HG03097 (cell line): ENCODE data around the gene GRK5.
"Not testable (repeated sequence)": the region's sequence is repeated elsewhere in the genome, so short reads cannot be mapped to it uniquely, and the experiment has no call there.

Source experiments
- ATAC-seq: cut with Tn5 transposase; IDR thresholded peaks from one replicate; pipeline ENCODE4 v1.9.1; 2021; ENCODE audit not compliant: unreplicated experiment, low FRiP score

The GRK5 gene

DNA sequence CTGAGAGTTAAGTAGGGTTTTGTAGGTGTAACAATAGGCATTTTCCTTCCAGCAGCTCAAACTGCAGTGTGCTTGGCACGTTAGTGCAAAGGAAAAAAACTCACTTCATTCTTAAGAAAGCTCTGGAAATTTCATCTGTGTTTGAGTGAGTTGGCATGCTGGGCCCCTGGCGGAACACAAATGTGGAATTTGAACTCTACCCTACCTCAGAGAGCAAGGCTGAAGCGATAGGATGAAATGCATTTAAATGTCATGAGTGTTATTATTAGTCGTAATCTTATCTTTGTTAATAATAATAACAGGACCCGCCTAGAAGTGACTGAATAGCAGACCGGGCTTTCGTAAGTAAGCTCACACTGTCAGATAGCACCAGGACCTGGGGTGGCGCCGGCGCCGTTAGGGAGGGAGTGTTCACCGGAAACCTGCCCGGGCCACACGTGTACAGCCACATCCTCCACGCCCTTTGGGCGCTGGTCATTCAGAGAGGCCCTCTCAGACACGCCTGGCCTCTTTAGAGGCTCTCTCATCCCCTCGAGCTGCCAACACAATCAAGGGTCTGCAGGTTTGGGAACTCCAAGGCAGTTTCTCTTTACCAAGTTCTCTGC is 63.5 kb downstream of the GRK5 start:
- ATAC-seq, result peak; percentile 47

DNA sequence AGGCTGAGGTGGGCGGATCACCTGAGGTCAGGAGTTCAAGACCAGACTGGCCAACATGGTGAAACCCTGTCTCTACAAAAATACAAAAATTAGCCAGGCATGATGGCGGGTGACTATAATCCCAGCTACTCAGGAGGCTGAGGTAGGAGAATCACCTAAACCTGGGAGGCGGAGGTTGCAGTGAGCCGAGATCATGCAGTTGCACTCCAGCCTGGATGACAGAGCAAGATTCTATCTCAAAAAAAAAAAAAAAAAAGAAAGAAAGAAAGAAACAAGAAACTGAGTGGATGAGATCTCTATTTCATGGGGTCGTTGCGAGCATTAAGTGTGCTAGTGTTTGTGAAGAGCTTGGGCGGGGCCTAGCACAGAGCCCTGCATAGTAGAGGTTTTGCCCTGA is 65.0 kb downstream of the GRK5 start:
- ATAC-seq, result not testable (repeated sequence)

DNA sequence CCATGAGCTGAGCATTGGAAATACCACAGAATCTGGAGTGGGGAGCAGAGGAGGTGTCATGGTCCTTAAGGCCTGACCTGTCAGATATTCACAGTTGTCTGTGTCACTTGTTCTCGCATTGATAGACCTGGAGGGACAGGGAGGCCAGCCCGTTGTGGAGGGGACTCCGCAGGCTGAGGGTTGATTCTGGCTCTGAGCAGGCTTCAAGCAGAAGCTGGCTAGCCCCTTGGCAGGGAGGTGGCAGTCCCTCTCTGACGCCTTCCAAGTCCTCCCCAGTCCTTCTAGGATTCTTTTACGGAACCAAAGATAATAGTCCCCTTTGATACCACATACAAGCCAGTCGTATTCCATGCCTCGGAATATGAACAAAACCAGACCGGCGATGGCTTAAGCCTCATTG is 65.4 kb downstream of the GRK5 start:
- ATAC-seq, result no peak

DNA sequence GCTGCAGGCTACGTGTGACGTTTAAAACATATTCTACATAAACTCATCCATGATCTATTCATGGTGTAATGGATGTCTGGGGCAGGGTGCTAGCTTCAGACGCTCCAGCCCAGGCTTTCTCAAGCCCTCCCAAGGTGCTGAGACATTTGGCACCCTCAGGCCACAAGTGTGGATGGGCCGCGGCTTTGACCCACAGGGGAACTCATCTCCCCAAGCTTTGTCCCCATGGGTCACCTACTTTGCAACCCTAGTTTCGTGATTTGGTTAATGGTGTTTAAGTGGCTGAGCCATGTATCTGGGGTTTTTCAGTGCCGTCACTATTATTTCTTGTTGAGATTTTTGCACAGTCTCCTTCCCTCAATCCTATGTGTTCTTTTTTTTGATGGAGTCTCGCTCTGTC is 66.0 kb downstream of the GRK5 start:
- ATAC-seq, result no peak

DNA sequence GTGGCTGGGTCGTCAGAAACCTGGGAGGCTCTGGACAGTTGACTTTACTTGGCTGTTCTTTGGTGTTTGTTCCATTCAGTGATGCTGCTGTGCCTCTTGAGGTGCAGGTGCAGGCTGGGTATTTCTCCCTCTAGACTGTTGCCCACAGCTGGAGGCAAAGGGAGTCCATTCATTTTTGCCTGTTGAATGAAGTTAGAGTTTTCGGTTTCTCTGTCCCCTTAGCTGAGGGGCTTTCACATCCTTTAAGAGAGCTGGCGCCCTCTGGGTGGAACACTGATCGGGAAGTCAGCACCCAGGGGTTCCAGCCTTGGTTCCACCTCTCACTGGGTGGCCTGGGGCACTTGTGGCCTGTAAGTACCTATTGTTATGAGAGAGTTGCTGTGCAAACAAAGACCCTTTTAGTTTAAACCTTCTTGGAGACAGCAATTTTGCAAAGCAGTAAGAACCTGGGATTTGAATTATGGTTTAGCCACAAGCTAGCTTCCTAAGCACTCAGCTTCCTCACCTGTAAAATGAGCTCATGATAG is 67.2 kb downstream of the GRK5 start:
- no peak for ATAC-seq

DNA sequence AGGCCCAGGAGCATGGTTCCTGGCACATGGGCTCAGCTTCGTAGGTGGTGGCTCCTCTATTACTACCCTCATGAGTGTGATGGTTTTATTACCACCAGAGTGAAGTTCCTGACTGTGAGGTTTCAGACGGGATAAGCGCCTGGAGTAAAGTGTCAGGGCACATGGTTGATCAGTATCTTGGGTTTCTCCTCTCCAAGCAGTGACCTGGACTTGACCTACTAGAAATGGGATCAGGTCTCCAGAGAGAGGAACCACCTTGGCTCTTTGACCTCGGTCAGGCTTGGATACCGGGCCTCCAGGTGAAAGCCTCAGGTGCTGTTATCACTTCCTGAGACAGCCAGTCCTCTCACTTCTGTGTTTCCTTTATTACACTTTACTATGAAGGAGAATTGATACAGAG is 67.7 kb downstream of the GRK5 start:
- ATAC-seq, result no peak

DNA sequence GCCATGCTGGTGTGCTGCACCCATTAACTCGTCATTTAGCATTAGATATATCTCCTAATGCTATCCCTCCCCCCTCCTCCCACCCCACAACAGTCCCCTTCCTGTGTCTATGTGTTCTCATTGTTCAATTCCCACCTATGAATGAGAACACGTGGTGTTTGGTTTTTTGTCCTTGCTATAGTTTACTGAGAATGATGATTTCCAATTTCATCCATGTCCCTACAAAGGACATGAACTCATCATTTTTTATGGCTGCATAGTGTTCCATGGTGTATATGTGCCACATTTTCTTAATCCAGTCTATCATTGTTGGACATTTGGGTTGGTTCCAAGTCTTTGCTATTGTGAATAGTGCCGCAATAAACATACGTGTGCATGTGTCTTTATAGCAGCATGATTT is 68.8 kb downstream of the GRK5 start:
- ATAC-seq, result not testable (repeated sequence)

DNA sequence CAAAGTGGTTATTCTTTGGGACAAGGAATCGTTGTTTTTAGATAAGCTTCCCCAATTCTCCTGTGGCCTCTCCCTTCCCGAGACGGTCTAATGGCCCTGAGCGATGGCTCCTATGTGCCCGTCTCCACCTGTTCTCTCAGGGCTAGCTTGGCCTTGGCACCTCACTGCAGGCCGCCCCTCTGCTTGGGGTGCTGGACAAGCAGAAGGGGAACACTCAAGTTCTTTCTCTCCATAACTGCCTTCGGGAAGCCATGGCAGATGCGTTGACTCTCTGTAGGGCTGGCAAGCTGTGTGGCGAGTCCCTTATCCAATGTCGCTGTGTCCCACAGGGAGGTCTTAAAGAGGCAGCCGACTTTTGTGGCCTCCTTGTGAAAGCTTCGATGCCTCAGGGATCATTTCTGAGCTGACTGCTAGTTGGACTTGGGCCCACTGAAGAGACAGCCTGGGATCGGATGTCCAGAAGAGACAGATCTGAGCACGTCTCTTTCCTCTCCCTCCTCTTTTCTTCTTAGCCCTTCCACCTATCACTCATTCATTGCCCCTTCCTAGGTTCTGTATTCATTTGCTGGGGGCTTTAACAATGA is 70.8 kb downstream of the GRK5 start:
- ATAC-seq, result no peak

DNA sequence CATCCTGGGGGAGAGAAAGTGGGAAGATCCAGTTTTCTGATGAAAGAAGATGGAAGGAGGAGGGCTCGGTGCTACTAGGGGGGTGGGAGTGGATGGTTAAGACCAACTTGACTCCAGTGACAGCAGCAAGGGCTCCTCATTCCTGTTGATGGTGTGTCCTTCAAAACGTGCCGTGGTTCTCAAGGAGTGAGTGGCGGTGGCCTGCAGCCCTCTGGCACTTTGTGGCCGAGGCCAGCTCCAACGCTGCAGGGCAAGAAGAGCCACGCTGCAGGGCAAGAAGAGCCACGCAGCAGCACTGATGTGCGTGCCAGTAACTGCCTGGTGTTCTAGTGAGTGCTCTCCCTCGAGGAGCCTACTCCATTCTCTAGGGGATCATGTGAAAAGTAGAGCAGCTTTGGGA is 72.1 kb downstream of the GRK5 start:
- ATAC-seq, result no peak

DNA sequence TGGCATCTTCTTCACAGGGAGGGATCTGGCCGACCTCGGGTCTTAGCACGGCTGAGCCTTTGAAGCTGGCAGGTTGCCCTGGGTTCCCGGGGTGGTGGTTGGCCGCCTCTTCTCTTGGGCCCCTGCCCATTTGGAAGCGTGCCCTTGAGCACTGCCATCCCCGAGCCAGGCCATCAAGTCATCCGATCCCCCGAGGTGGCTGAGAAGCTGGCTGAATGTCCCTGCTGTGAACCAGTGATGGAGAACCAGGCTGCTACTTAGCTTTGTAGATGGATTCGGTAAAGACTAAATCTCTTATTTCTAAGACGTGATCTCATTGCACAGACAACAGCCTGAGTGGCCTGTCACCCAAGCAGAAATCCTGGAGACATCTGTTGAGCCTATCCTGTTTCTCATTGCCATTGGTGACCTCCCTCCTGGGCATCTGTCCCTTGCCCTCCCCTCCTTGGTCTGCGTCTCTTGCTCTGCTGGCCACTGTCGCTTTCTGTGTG is 74.3 kb downstream of the GRK5 start:
- no peak for ATAC-seq

DNA sequence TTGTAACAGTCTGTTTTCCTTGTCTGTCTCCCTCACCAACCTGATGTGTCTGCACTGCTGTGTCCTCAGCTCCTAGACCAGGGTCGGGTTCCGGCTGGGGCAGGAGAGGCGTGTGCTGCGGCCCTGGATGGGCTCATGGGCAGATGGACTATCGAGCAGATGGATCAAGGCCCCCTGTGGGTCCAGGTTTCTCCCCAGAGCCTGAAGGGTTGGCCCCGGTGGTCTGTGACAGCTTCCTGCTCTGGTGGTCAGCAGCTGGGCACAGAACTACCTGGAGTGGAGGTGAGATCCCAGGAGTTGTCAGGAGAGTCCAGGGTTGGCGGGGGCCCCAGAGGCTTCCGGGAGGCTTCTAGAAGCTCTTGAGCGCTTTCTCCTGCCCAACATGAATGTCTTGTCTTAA is 75.1 kb downstream of the GRK5 start:
- no peak for ATAC-seq

DNA sequence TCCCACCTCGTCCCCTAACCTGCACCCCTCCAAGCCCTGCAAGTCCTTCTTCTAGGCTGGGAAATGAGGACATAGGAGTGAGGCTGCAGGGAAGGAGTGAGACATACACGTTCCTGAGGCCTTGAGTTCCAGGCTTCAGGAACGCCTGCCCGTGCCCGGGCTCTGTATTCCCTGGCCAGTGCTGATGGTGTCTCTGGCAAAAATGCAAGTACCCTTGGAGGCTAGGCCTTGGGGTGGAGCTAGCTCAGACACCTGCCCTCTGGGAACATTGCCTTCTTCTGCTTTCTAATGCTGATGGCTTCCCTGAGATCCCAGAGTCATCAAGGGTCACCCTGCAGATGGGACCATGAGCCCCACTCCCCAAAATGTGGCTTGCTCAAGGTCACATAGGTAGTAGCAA is 76.0 kb downstream of the GRK5 start:
- ATAC-seq, result no peak

DNA sequence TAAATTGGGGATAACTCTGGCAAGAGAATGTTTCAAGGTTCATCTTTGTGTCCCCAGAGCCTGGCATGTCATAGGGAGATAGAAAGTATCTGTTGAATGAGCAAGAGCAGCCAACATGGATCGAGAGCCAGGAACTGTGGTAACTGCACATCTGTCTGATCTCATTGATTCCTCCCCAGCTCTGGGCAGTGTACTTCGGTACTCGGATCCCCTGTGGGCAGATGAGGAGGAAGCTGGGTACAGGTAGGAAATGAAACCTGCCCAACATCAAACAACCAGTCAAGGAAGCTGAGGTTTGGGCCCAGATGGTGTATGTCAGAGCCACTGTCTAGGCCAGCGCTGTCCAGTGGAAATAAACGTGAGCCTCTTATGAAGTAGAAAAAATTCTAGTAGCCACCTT is 76.4 kb downstream of the GRK5 start:
- ATAC-seq, result peak; percentile 60

DNA sequence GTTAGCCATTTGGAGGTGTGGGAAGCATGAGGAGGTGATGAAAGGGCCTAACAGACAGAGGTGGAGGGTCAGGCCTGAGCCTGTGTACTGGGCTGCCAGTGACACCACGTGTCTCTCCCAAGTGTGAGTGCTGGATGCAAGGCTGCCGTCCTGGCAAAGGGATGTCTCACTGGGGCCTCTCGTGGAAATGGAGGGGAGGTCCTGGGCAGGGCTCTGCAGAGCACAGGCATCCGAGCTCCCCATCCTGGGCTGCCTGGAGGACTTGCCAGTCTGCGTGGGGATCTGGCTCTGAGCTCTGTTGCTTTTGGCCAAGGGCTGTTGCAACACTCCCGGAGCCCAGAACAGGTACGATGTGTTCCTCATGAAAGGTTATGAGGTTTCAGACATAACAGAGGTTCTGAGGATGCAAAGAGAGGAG is 77.3 kb downstream of the GRK5 start:
- ATAC-seq, result no peak

DNA sequence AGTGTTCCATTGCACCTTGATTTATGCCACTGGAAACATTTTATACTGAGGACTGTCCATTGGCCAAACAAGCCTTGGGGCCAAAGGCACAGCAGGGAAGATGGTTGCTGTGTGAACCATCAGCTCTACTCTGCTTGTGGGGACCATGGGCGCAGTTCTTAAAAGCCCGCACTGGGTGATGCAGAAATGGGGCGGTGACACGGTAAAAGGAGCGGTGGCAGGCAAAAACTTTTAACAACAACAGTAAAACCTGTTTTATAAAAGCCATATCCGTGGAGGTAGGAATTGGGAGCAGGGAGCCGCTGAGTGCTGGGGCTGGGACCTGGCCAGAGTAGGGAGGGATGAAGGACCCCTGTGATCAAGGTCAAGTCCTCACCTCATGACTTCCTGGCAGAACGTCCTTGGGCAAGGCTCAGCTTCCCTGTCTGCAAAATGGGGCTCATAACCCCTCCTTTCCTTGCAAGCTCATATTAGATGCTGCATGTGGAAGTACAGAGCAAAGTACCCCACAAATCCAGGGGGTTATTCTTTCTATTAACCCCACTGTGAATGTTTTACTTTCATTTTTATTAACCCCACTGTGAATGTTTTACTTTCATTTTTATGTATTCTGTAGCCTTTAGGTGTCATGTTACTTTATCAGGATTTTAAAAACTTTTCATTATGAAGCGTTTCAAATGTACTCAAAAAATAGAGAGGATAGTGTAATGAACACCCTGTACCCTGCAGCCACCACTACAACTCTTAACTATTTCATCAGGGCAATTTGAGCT is 78.3 kb downstream of the GRK5 start:
- no peak for ATAC-seq

DNA sequence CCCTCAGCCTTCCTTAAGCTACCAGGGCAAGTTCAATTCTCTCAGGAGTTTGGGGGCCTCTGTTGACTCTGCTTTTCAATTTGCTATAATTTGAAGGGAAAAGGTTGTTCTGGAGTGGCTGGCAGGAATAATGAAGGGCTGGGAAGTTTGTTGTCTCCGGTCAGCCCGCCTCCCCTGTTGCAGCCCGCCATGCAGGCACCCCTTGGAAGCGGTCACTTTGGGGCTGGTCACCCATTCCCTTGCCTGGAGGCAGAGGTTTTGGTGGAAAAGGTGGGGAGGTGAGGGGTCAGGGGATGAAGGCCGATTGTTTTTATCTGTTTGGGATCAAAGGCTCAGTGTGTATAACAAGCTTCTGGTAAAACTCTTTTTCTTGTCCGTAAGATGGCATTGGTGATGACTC is 79.1 kb downstream of the GRK5 start:
- ATAC-seq, result no peak

DNA sequence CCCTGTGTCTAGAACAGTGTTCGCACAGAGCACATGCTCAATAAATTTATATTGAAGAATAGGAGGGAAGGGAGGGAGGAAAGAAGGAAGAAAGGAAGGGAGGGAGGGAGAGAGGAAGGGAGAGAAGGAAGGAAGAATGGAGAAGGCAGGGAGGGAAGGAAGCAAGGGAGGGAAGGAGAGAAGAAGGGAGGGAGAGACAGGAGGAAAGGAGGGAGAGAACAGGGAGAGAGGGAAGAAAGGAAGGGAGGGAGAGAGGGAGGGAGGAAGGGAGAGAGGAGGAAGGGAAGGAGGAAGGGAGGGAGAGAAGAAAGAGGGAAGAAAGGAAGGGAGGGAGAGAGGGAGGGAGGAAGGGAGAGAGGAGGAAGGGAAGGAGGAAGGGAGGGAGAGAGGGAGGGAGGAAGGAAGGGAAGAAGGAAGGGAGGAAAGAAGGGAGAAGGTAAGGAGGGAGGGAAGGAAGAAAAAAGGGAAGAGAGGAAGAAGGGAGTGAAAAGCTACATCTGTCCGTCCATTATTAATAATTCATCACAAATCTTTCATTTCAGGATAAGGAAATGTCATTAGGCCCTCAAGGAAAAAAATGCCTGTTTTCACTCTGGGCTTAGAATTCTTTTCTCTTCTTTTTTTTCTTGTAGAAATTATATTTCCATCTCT is 79.7 kb downstream of the GRK5 start:
- ATAC-seq, result no peak

DNA sequence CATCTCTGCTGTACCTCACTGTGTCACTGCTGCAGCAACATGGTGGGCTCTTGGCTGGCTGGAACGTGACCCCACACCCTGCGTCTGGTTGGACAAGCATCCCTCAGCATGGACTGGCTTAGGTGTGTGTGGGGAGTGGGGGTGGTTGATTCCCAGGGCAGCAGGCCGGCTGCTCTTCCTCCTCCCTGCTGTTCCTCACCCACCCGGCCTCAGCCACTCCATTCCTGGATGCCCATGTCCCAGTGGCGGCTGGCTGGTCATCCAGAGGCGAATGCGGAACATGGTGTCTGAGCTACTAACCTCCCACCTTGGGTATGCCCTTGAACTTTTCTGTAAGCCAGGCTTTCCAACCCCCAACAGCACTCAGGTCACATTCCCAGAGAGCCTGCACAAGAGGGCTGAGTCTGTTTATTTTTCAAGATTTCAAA is 81.2 kb downstream of the GRK5 start:
- no peak for ATAC-seq

DNA sequence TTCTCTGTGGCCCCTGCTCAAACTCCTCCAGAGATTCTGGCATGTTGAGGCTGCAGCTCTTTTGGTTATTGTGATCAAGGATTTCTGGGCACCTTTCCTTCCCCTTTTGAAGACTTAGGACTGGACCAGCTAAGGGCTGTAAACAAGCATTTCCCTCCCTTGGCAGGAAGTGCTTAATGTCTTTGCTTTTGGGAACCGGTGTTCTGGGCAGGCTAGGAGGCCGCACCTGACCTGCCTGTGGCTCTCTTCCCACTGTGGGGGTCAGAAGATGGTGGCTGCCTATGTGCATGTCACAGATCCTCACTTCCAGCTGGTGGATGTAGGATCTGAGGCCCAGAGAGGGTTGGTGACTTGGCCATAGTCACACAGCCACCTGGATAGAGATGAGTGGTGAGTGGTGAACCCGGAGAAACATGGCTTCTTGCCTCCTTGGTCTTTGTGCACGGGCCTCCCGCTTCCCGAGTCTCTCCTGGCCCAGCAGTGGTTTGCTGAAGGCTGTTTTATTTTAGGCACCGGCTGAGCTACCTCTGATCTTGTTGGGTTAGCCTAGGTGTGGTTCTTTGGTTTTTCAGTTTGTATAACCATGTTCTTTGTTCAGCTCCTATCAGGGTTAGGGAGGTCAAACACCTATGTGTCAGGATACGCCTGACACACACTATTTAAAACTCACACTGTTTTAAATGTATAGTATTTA is 82.0 kb downstream of the GRK5 start:
- ATAC-seq, result no peak

DNA sequence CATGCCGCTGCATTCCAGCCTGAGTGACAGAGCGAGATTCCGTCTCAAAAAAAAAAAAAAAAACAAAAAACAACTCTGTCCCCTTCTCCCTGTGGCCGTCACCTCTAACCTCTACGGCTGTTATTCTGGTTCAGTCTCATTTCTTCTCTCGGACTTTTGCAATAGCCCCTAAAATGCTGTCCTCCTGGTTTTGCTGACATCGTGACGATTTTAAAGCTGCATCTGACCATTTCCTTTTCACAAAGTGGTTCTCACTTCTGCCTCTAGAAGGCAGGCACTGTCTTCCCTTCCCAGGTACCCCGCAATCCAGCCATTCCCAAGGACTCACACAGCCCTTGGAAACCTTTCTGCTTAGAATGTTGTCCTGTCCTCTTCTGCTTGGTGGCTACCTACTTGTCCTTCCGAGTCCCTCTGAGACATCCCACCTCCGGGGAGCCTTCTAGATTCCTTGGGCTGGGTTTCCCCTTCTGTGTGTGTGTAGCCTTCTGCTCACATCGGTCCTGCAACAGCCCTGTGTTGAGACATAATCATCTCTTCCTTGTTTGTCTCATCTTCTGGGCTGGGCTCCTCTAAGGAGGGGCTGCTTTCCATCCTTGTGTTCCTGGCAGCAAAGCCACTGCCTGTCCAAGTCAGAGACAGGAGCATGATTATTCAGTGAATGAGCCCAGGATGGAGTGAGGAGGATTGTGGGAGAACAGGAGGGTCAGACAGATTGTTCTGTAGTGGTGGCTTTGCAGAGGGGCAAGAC is 83.1 kb downstream of the GRK5 start:
- no peak for ATAC-seq
